Esophagus squamous epithelium (tissue), 5 donors: ENCODE data around the gene FMNL3. TPM values are rescaled to one million over a fixed set of nuclear protein-coding genes. Genes with fewer than 3 reads are reported as not detected.

Source experiments
- DNase-seq: peaks from one replicate; lab custom pipeline; 2025; lab: John Stamatoyannopoulos, UW
- H3K27ac ChIP-seq, 4 donors: fragments of 200-600 bp; sonication (generic); one replicate each; pipeline ENCODE4 v1.5.1; 2016 to 2019; ENCODE audit warnings: mild to moderate bottlenecking in 1 of 4
- H3K27me3 ChIP-seq, 4 donors: fragments of 200-600 bp; sonication (generic); 1 replicate in 3 of 4; 2 replicates in 1 of 4; pipeline versions ENCODE4 v1.5.1 to v1.6.0; 2017 to 2021; ENCODE audit warnings: antibody characterized with exemption in 1 of 4
- H3K36me3 ChIP-seq, 3 donors: fragments of 200-600 bp; sonication (generic); one replicate each; pipeline ENCODE4 v1.5.1; 2016 to 2019
- H3K4me1 ChIP-seq, 3 donors: fragments of 200-600 bp; sonication (generic); one replicate each; pipeline ENCODE4 v1.5.1; 2017 to 2019
- H3K4me3 ChIP-seq, 4 donors: fragments of 200-600 bp; sonication (generic); 1 replicate in 3 of 4; 2 replicates in 1 of 4; pipeline ENCODE4 v1.5.1; 2016 to 2019; ENCODE audit warnings: mild to moderate bottlenecking in 2 of 4, moderate library complexity in 1 of 4
- H3K9me3 ChIP-seq, 3 donors: fragments of 200-600 bp; sonication (generic); one replicate each; pipeline ENCODE4 v1.5.1; 2016 to 2019
- POLR2A ChIP-seq, 4 donors: fragments of 450-650 bp; IDR thresholded peaks; one replicate each; pipeline ENCODE4 v1.6.1; 2017; ENCODE audit warnings: antibody characterized with exemption in 4 of 4, mild to moderate bottlenecking in 4 of 4, moderate library complexity in 3 of 4
- WGBS, 2 donors: methylation state at CpG; one replicate each; pipeline ENCODE4 v1.1.5; 2018; 5-methylcytosine and 5-hydroxymethylcytosine counted together
- intact Hi-C: fragments of 100-400 bp; cut with DNase I; formaldehyde crosslinking; loops from one replicate; pipeline ENCODE4 v1.15.0; 2022
- total RNA-seq, 4 donors: library from RNA; depleted of rRNA; stranded (reverse); fragments of >200 nt; gene quantifications; one replicate each; pipeline ENCODE4 v1.1.0, GENCODE V29; 2016
- TF ChIP-seq, protein P1 (sequence below), 6 experiments: fragments of 450-650 bp in 4 of 6; fragments of 200-600 bp in 2 of 6; sonication (generic) in 2 of 6; IDR thresholded peaks; one replicate each; pipeline ENCODE4 v1.5.1; 2016 to 2019; ENCODE audit warnings: antibody characterized with exemption in 6 of 6, mild to moderate bottlenecking in 4 of 6, moderate library complexity in 4 of 6
- donor health status: DM: yes; HTN: yes; CAD: no.

The FMNL3 gene
- total RNA-seq, 4 donors from 2014 or later = 5.2 to 7.6 (median 5.8) TPM

DNA sequence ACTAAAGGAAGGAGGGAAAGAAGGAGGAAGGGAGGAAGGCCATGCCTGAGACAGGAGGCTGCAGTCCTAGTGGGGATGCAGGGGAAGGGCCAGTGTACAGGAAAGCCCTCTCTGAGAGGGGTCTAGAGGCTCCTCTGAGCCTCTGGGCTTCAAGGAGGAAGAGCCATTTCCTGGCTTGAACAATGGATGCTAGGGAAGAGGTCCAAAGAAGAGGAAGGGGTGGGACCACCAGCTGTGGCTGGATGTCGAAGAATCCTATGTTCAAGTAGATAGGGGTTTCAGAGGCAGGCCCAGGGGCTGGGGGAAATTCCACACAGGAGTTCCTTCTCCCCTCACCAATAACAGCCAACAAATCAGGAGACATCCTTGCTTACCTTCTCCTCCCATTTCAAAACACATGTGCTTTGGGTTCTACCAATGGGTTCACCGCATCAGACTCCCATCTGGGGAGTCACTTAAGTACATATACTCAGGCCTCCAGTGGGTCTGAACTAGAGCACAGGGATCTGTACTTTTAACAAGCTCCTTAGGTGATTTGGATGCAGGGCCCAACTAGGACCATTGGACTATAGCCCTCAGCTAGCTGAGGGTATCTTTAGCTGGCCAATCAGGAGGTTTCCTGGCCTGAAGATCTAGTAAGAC is 51.5 kb downstream of the FMNL3 start:
- Histone ChIP-seq H3K36me3 (peaks cover 6 to 90% (median 7%) of the 10 kb centered on the region in 3 donors), H3K4me1 (peaks cover 0 to 9% (median 0%) of the 10 kb centered on the region in 3 donors), H3K27ac (no peak overlapping the region), H3K9me3 (no peaks in the 10 kb centered on the region), H3K27me3 (no peaks in the 10 kb centered on the region), H3K4me3 (no peak overlapping the region)
- no peak for DNase-seq
- intact Hi-C loops = no loop called here
- 77 to 85% methylated on average over 2 of the region's 2 CpGs for WGBS, 2 donors
- TF ChIP-seq, protein P1, sequence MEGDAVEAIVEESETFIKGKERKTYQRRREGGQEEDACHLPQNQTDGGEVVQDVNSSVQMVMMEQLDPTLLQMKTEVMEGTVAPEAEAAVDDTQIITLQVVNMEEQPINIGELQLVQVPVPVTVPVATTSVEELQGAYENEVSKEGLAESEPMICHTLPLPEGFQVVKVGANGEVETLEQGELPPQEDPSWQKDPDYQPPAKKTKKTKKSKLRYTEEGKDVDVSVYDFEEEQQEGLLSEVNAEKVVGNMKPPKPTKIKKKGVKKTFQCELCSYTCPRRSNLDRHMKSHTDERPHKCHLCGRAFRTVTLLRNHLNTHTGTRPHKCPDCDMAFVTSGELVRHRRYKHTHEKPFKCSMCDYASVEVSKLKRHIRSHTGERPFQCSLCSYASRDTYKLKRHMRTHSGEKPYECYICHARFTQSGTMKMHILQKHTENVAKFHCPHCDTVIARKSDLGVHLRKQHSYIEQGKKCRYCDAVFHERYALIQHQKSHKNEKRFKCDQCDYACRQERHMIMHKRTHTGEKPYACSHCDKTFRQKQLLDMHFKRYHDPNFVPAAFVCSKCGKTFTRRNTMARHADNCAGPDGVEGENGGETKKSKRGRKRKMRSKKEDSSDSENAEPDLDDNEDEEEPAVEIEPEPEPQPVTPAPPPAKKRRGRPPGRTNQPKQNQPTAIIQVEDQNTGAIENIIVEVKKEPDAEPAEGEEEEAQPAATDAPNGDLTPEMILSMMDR (IDR thresholded peaks at IDR 0.05) = no peak
- no peak for TF ChIP-seq POLR2A (IDR thresholded peaks at IDR 0.05)

DNA sequence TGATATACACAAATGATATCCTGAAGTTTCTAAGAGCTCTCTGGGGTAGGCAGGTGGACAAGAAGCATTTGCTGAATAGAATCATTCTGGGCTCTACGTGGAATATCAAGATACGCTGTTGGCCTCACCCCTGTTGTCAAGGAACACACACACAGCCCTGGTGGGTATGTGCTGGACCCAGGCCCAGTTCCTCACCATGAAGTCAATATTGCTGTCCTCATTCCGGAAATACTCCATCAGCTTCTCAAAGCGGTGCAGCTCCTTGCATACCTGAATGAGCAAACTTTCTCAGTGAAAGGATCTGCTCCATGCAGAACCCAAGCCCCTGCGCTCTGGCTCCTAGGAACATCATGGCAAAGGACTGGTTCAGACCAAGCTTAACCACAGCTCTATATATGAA is 52.5 kb downstream of the FMNL3 start:
- Histone ChIP-seq H3K27me3 (no peaks in the 10 kb centered on the region), H3K4me3 (no peak overlapping the region), H3K4me1 (peaks cover 0 to 3% (median 0%) of the 10 kb centered on the region in 3 donors), H3K9me3 (no peaks in the 10 kb centered on the region), H3K36me3 (peaks cover 6 to 90% (median 7%) of the 10 kb centered on the region in 3 donors), H3K27ac (no peak overlapping the region)
- 83 to 95% methylated on average over 4 to 5 of the region's 5 CpGs for WGBS, 2 donors
- intact Hi-C loops = no loop called here
- no peak for DNase-seq
- TF ChIP-seq, protein P1 (IDR thresholded peaks at IDR 0.05) = no peak
- TF ChIP-seq POLR2A (IDR thresholded peaks at IDR 0.05) = no peak

DNA sequence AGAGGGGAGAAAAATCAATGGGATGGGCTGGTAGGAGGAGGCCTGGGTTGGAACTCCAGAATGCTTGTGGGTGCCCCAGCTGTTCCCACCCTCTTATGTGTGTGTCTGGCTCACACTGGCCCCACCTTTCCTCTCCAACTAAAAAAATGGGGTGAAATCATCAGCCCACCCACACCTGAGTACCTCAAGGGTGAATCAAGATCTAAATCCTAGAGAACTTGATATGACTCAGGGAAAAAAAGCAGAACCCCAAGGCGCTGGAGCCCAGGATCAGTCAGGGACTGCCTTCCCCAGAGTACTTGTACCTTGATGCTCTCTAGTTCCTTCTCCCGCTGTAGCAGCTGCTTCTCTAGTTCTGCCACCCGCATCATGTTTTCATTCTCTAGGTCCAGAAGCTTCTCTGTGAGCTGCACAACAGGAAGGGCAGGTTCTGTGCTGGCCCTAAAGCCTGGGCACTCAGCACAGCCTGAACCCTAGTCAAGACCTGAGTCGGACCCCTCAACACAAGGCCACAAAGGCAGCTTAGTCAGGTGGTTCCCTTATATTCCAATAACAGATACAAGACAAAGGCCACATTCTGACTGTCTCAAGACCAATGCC is 54.2 kb downstream of the FMNL3 start:
- intact Hi-C loops = no loop called here
- Histone ChIP-seq H3K9me3 (no peaks in the 10 kb centered on the region), H3K27me3 (no peaks in the 10 kb centered on the region), H3K27ac (no peak overlapping the region), H3K4me3 (no peak overlapping the region), H3K4me1 (peaks cover 0 to 14% (median 3%) of the 10 kb centered on the region in 3 donors), H3K36me3 (peaks cover under 1 to 97% (median 6%) of the 10 kb centered on the region in 3 donors)
- TF ChIP-seq POLR2A (IDR thresholded peaks at IDR 0.05) = no peak
- TF ChIP-seq, protein P1 (IDR thresholded peaks at IDR 0.05) = no peak
- 67 to 78% methylated on average over 3 to 4 of the region's 4 CpGs for WGBS, 2 donors
- no peak for DNase-seq

DNA sequence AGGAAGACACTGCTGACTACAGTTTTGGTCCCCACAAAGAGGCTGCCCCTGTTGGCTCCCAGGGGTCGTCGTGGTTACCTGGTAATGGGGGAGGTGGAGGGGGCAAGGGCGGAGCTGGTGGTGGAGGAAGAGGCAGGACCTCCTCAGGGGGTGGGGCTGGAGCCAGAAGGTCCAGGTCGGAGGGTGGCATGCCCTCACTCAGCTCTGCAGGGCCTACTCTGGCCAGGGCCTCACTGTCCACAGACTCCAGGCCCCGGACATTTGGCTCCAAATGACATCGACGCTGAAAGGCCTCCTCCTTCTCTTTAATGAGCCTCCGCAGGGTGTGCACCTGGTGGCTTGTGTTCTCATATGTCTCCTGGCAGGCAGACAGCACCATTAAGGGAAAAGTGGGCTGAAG is 55.4 kb downstream of the FMNL3 start:
- DNase-seq = no peak

More for the DNA sequence above, 55.4 kb downstream of the FMNL3 start:
- WGBS, 2 donors = 78% methylated on average over 7 of the region's 8 CpGs; no CpG with 5 or more reads in 1 of the 2 donors
- Histone ChIP-seq H3K4me3 (no peak overlapping the region), H3K4me1 (peaks cover 0 to 26% (median 6%) of the 10 kb centered on the region in 3 donors), H3K9me3 (no peaks in the 10 kb centered on the region), H3K27ac (no peak overlapping the region), H3K36me3 (peaks cover 0 to 94% (median 6%) of the 10 kb centered on the region in 3 donors), H3K27me3 (no peaks in the 10 kb centered on the region)
- TF ChIP-seq, protein P1 (IDR thresholded peaks at IDR 0.05) = no peak
- no peak for TF ChIP-seq POLR2A (IDR thresholded peaks at IDR 0.05)
- intact Hi-C loops = no loop called here
